Measurements from ENCODE around the gene ZNF91. TPM values are rescaled to one million over a fixed set of nuclear protein-coding genes. Genes with fewer than 3 reads are reported as not detected.

The ZNF91 gene
- total and polyA plus RNA-seq, 2 of the 4 experiments (the other 2 are of a cell fraction), result 7.9 to 17.0 TPM

DNA sequence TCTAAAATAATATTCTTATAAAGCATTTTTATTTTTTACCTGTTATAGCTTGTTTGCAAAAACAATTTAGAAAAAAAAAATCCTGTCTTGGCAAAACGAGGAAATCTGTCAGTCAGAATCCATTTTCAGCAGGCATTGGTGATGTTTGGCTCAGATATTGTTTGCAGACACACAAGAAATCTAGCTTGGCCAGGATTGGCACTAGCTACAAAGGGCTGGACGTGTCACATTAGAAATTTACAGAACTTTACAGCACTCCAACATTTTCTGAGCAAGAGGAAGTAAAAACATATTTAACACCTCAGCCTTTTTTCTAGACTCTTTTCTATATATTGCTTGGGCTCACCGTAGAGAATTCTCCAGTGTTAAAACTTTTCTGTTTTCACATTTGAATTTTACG is 9.9 kb downstream of the ZNF91 start:
- Histone ChIP-seq H4K20me1 (ENCODE audit: insufficient read depth, low read length) (peaks cover 4% of the 10 kb centered on the region; the same call in 1 of the 2 replicates), H3K18ac (ENCODE audit: low read depth, low read length) (no peak overlapping the region), H3K9me3 (ENCODE audit: control insufficient read depth, insufficient read depth, low read length) (peaks cover 47% of the 10 kb centered on the region), H2AK5ac (ENCODE audit: low read depth, low read length) (no peak overlapping the region), H3K9ac (ENCODE audit: low read depth, low read length) (no peak overlapping the region), H2BK15ac (ENCODE audit: low read depth, low read length) (no peak overlapping the region), H3K4me3 (ENCODE audit: insufficient read depth, low read depth, low read length) (no peak overlapping the region), H2BK20ac (ENCODE audit: low read depth, low read length) (no peak overlapping the region), H3K9me1 (ENCODE audit: insufficient read depth, low read length) (no peaks in the 10 kb centered on the region), H3K56ac (ENCODE audit: extremely low read depth, insufficient read depth, low read length) (no peak overlapping the region), H3K23ac (ENCODE audit: low read depth, low read length) (no peak overlapping the region), H3K4me2 (ENCODE audit: low read depth, low read length) (no peak overlapping the region), H3K27me3 (ENCODE audit: control insufficient read depth, insufficient read depth, low read length) (no peaks in the 10 kb centered on the region), H4K8ac (ENCODE audit: low read depth in 2 of 2, low read length in 2 of 2) (no peak overlapping the region), H3K27ac (ENCODE audit: insufficient read depth, low read length) (no peak overlapping the region), H4K5ac (ENCODE audit: low read depth, low read length) (no peak overlapping the region), H3K4me1 (ENCODE audit: control insufficient read depth, insufficient read depth, low read length) (no peaks in the 10 kb centered on the region), H3K4ac (ENCODE audit: low read depth, low read length) (no peak overlapping the region), H3K36me3 (ENCODE audit: control insufficient read depth, insufficient read depth, low read length) (peaks cover 41% of the 10 kb centered on the region), H2BK5ac (ENCODE audit: low read depth, low read length, poor library complexity, severe bottlenecking) (no peak overlapping the region), H4K91ac (ENCODE audit: insufficient read depth, low read depth, low read length) (no peak overlapping the region), H2AK9ac (replicated peaks; ENCODE audit: low read depth, low read length, poor library complexity) (no peak overlapping the region), H2BK120ac (ENCODE audit: low read depth, low read length) (no peak overlapping the region), H2AFZ (replicated peaks; ENCODE audit: low read length, poor library complexity) (no peak overlapping the region), H3K79me1 (ENCODE audit: low read depth in 1 of 2, low read length in 2 of 2) (peaks cover 0 to 8% of the 10 kb centered on the region in 2 experiments; a peak in 2 of 4 replicates), H3K14ac (replicated peaks; ENCODE audit: low read depth, low read length) (no peak overlapping the region)
- no CpG with 5 or more reads among the region's 4 CpGs for WGBS, 2 experiments (ENCODE audit: extremely low coverage in 2 of 2, insufficient read length in 1 of 2)
- BruUV-seq (replicated peaks), result no TSS peak
- ChIA-PET POLR2A (ENCODE audit: unreplicated experiment) (no interaction called here), CTCF (no interaction called here)
- TF ChIP-seq RAD21 (IDR thresholded peaks at IDR 0.05; ENCODE audit: low read length) (no peak), RFX5 (IDR thresholded peaks at IDR 0.05; ENCODE audit: low read depth, low read length) (no peak), CEBPB (IDR thresholded peaks at IDR 0.05; ENCODE audit: low read depth, low read length) (no peak)
- TF ChIP-seq, protein P1, sequence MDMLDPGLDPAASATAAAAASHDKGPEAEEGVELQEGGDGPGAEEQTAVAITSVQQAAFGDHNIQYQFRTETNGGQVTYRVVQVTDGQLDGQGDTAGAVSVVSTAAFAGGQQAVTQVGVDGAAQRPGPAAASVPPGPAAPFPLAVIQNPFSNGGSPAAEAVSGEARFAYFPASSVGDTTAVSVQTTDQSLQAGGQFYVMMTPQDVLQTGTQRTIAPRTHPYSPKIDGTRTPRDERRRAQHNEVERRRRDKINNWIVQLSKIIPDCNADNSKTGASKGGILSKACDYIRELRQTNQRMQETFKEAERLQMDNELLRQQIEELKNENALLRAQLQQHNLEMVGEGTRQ (IDR thresholded peaks at IDR 0.05; ENCODE audit: low read depth, low read length), result no peak
- TF ChIP-seq, protein P2, sequence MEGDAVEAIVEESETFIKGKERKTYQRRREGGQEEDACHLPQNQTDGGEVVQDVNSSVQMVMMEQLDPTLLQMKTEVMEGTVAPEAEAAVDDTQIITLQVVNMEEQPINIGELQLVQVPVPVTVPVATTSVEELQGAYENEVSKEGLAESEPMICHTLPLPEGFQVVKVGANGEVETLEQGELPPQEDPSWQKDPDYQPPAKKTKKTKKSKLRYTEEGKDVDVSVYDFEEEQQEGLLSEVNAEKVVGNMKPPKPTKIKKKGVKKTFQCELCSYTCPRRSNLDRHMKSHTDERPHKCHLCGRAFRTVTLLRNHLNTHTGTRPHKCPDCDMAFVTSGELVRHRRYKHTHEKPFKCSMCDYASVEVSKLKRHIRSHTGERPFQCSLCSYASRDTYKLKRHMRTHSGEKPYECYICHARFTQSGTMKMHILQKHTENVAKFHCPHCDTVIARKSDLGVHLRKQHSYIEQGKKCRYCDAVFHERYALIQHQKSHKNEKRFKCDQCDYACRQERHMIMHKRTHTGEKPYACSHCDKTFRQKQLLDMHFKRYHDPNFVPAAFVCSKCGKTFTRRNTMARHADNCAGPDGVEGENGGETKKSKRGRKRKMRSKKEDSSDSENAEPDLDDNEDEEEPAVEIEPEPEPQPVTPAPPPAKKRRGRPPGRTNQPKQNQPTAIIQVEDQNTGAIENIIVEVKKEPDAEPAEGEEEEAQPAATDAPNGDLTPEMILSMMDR (conservative IDR thresholded peaks at IDR 0.05; ENCODE audit: low read depth, low read length), result no peak
- DNase-seq (no peak), ATAC-seq (ENCODE audit: low read depth) (no peak)
- in situ Hi-C loops (cut with MboI; ENCODE audit: low sequenced_read_pairs), result no loop called here
- dilution Hi-C loops (cut with HindIII; ENCODE audit: low sequenced_read_pairs, unreplicated experiment), result no loop called here
- intact Hi-C loops (cut with micrococcal nuclease), result loop anchor here (10.0 kb wide), 1 partner anchor 51 kb away; no protein-coding TSS in a partner anchor
